Measurements from ENCODE around the gene CSRP1.
A peak's percentile ranks its signal among the peaks of the same experiment; 100 is the strongest.

The CSRP1 gene

DNA sequence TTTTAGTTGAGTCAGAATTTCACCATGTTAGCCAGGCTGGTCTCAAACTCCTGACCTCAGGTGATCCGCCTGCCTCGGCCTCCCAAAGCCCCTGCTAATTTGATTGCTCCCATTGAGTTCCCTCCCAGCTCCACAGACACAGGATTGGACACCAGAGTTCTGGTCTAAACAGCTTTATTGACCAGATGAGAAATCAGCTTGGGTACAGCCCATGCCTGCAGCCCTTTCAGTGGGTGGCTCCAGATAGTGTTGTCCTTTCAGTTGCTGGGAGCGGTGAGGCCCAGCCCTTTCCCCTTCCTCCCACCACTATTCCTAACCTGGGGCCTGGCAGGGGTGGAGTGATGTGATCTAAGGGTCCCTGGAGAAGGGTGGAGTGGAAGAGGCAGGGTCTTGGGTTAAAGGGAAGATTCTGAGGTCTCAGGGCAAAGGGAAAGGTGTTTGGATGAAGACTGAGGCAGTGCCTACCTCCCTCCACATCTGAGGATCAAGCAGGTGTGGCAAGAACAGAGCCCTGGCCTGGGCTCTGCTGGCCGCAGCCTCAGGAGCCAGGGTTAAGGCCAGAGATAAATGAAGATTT is 23.5 kb downstream of the CSRP1 start:
- H3K4me3 ChIP-seq (ENCODE audit: low read depth, low read length), result no peak overlapping the region
- no peak overlapping the region for H3K27ac ChIP-seq
- H3K27me3 ChIP-seq (replicated peaks), result no peaks in the 10 kb centered on the region
- DNase-seq, result no peak
- in situ Hi-C loops (cut with HindIII; ENCODE audit: low pct_ligation_motif_present, low sequenced_read_pairs), result no loop called here
- H3K36me3 ChIP-seq (replicated peaks), result peaks cover 62% of the 10 kb centered on the region
- TF ChIP-seq, protein P1, sequence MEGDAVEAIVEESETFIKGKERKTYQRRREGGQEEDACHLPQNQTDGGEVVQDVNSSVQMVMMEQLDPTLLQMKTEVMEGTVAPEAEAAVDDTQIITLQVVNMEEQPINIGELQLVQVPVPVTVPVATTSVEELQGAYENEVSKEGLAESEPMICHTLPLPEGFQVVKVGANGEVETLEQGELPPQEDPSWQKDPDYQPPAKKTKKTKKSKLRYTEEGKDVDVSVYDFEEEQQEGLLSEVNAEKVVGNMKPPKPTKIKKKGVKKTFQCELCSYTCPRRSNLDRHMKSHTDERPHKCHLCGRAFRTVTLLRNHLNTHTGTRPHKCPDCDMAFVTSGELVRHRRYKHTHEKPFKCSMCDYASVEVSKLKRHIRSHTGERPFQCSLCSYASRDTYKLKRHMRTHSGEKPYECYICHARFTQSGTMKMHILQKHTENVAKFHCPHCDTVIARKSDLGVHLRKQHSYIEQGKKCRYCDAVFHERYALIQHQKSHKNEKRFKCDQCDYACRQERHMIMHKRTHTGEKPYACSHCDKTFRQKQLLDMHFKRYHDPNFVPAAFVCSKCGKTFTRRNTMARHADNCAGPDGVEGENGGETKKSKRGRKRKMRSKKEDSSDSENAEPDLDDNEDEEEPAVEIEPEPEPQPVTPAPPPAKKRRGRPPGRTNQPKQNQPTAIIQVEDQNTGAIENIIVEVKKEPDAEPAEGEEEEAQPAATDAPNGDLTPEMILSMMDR (IDR thresholded peaks at IDR 0.05; ENCODE audit: low read depth, low read length, missing control alignments), result no peak

DNA sequence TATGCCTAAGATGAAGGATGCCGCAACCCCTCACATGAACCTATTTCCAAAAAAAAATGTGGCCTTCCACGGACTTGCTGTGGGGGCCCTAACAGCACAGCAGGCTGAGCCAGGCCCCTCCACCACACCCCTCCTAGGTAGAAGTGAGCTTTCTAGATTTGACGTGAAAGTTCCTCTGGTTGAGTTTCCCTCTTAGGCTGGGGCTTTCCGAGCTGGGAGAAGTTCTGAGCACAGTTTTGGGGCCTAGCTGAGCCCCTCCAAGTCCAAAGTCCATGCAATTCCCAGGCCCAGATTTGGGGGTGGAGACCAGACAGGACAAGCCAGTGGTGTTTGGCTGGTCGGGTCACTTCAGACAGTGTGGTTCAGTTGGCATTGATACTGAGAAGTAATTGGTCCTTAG is 24.2 kb downstream of the CSRP1 start:
- in situ Hi-C loops (cut with HindIII; ENCODE audit: low pct_ligation_motif_present, low sequenced_read_pairs), result no loop called here
- no peak for DNase-seq
- H3K27me3 ChIP-seq (replicated peaks), result no peaks in the 10 kb centered on the region
- H3K4me3 ChIP-seq (ENCODE audit: low read depth, low read length), result no peak overlapping the region
- no peak overlapping the region for H3K27ac ChIP-seq
- TF ChIP-seq, protein P1 (IDR thresholded peaks at IDR 0.05; ENCODE audit: low read depth, low read length, missing control alignments), result no peak
- peaks cover 55% of the 10 kb centered on the region for H3K36me3 ChIP-seq (replicated peaks)

DNA sequence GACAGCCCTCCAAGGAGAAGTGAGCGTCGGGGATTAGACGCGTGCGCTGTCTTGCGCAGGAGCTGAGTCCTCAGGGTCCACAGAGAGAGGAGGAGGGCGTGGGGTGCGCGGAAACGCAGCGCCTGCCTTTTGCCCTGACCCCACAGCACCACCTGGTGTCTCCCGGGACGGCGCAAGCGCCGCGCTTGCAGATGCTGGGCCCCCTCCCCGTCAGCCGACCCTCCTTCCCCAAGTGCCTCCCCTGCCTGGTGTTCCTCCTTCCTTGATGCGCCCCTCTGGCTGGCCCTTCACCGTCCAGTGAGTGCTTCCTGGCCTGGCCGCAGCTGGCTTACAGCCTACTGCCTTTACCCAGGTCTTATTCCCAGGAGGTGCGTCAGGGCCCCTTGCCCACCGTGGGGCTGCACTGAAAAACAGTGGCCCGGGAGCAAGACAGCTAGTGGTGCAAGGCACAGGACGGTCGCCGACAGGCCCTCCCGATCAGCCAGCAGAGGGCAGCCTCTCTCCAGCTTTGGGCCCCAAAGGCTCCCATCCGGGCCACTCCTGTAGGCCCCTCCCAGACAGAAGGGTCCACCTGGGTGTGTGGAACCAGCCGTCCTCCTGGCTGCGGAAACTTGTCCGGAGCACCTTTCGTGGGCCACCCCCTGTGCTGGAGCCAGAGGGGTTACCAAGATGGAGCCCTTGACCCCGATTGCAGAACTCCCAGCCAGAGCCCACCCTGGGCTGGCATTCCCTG is 25.0 kb downstream of the CSRP1 start:
- Histone ChIP-seq H3K27me3 (replicated peaks) (no peaks in the 10 kb centered on the region), H3K27ac (no peak overlapping the region), H3K36me3 (replicated peaks) (peaks cover 46% of the 10 kb centered on the region), H3K4me3 (ENCODE audit: low read depth, low read length) (peak overlapping the region; percentile 24)
- TF ChIP-seq, protein P1 (IDR thresholded peaks at IDR 0.05; ENCODE audit: low read depth, low read length, missing control alignments), result peak; percentile 90
- DNase-seq, result peak; percentile 72
- in situ Hi-C loops (cut with HindIII; ENCODE audit: low pct_ligation_motif_present, low sequenced_read_pairs), result no loop called here

- Histone ChIP-seq H3K36me3 (replicated peaks) (peaks cover 37% of the 10 kb centered on the region), H3K27me3 (replicated peaks) (no peaks in the 10 kb centered on the region), H3K4me3 (ENCODE audit: low read depth, low read length) (peak overlapping the region; percentile 40), H3K27ac (peak overlapping the region; percentile 4)
- no peak for DNase-seq
- TF ChIP-seq, protein P1 (IDR thresholded peaks at IDR 0.05; ENCODE audit: low read depth, low read length, missing control alignments), result no peak
- in situ Hi-C loops (cut with HindIII; ENCODE audit: low pct_ligation_motif_present, low sequenced_read_pairs), result no loop called here
These were observed 25.9 kb downstream of the CSRP1 start for GRCh38 chr1:201481004-201481380.

GRCh38 chr1:201480231-201481003 is 26.5 kb downstream of the CSRP1 start:
- Histone ChIP-seq H3K4me3 (ENCODE audit: low read depth, low read length) (peak overlapping the region; percentile 40), H3K36me3 (replicated peaks) (peaks cover 31% of the 10 kb centered on the region), H3K27me3 (replicated peaks) (no peaks in the 10 kb centered on the region), H3K27ac (peak overlapping the region; percentile 4)
- DNase-seq, result peak; percentile 78
- TF ChIP-seq, protein P1 (IDR thresholded peaks at IDR 0.05; ENCODE audit: low read depth, low read length, missing control alignments), result peak; percentile 44
- in situ Hi-C loops (cut with HindIII; ENCODE audit: low pct_ligation_motif_present, low sequenced_read_pairs), result no loop called here
